Measurements from ENCODE around the gene FZD8.

Gene FZD8

DNA sequence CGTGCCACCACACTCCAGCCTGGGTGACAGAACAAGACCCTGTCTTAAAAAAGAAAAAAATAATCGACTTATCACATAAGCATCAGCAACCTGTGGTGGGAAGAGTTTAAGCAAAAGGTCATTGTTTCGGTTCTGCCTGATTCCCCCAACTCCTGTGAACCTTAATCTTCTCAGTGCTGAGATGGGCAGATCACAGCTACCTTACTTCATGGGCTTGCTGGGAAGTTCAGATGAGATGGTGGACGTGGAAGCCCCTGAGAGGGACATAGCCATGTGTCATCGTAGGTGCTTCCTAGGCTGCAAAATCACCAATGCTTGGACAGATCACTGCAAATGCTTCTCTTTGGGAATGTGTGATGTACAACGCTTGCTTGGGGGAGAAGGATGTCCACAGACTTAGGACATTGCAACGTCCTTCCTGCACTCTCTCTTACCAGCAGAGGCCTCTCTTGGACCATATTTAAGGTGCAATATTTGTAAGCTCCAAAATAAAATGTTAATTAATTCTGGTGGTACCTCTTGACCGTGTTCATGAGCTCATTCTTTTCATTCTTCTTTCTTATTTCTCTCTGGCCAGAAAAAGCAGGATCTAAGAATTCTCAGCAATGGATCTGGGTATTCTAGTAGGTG is 28.4 kb downstream of the FZD8 start:
- DNase-seq, result no peak
- TF ChIP-seq, protein P1, sequence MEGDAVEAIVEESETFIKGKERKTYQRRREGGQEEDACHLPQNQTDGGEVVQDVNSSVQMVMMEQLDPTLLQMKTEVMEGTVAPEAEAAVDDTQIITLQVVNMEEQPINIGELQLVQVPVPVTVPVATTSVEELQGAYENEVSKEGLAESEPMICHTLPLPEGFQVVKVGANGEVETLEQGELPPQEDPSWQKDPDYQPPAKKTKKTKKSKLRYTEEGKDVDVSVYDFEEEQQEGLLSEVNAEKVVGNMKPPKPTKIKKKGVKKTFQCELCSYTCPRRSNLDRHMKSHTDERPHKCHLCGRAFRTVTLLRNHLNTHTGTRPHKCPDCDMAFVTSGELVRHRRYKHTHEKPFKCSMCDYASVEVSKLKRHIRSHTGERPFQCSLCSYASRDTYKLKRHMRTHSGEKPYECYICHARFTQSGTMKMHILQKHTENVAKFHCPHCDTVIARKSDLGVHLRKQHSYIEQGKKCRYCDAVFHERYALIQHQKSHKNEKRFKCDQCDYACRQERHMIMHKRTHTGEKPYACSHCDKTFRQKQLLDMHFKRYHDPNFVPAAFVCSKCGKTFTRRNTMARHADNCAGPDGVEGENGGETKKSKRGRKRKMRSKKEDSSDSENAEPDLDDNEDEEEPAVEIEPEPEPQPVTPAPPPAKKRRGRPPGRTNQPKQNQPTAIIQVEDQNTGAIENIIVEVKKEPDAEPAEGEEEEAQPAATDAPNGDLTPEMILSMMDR (IDR thresholded peaks at IDR 0.05; ENCODE audit: low read depth, low read length), result peak; percentile 20; the same call in 1 of the 2 replicates
- no peak overlapping the region for H3K4me3 ChIP-seq (ENCODE audit: low read depth, low read length)
- H3K36me3 ChIP-seq, result no peaks in the 10 kb centered on the region
- no peaks in the 10 kb centered on the region for H3K27me3 ChIP-seq
- no peaks in the 10 kb centered on the region for H3K4me1 ChIP-seq
- H3K9me3 ChIP-seq, result no peaks in the 10 kb centered on the region

DNA sequence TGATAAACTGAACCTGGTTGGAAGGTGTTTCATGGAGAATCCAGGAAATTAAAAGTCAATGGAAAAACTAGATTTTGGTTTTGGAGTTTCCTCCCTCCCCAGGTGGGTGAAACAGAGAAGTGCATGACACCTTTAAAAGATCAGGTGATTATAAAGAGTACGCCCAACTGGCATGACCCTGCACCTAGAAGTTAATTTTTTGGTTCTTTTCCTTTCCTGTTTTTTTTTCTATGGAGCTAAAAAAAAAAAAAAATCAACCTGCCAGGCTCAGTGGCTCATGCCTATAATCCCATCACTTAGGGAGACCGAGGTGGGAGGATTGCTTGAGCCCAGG is 29.0 kb downstream of the FZD8 start:
- no peaks in the 10 kb centered on the region for H3K4me1 ChIP-seq
- H3K27me3 ChIP-seq, result peaks cover 1% of the 10 kb centered on the region
- DNase-seq, result no peak
- TF ChIP-seq, protein P1 (IDR thresholded peaks at IDR 0.05; ENCODE audit: low read depth, low read length), result no peak
- H3K4me3 ChIP-seq (ENCODE audit: low read depth, low read length), result no peak overlapping the region
- no peaks in the 10 kb centered on the region for H3K9me3 ChIP-seq
- H3K36me3 ChIP-seq, result no peaks in the 10 kb centered on the region

DNA sequence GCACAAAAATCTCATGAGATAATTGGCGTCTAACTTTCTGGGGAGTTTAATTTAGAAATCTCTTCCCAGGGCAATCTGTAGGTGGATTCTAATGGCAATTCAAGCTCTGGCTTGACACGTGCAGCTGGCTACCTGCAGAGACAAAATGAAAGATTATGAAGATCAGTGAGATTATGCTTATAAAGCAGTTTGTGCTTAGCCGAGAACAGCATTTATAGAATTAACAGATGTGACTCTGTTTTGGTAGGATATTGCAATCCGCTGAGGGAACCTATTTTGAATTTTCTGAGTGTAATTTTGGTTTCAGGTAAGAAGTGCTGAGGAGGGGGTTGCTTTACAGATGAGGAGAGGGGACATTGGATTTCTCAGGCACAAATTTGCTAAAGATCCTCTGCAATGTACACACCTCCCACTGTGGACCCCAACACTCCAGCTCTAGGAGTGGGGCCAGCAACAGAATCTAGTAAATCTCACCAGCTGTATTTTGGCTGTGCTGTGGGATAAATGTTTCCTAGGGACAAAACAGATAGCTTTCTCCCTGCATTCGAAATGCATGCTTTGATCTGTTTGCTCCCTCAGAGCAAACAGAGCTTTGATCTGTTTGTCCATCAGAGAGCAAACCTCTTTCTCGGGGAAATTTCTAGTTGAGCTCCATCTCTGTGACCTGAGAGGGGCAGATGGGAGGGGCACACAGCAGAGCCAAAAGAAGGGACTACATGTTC is 29.6 kb downstream of the FZD8 start:
- Histone ChIP-seq H3K4me3 (ENCODE audit: low read depth, low read length) (no peak overlapping the region), H3K36me3 (no peaks in the 10 kb centered on the region), H3K4me1 (no peaks in the 10 kb centered on the region), H3K9me3 (no peaks in the 10 kb centered on the region), H3K27me3 (peaks cover 6% of the 10 kb centered on the region)
- no peak for DNase-seq
- TF ChIP-seq, protein P1 (IDR thresholded peaks at IDR 0.05; ENCODE audit: low read depth, low read length), result no peak

- TF ChIP-seq, protein P1 (IDR thresholded peaks at IDR 0.05; ENCODE audit: low read depth, low read length), result no peak
- H3K36me3 ChIP-seq, result no peaks in the 10 kb centered on the region
- peaks cover 13% of the 10 kb centered on the region for H3K27me3 ChIP-seq
- no peak for DNase-seq
- H3K9me3 ChIP-seq, result no peaks in the 10 kb centered on the region
- no peak overlapping the region for H3K4me3 ChIP-seq (ENCODE audit: low read depth, low read length)
- H3K4me1 ChIP-seq, result no peaks in the 10 kb centered on the region
These were observed 30.3 kb downstream of the FZD8 start for GRCh38 chr10:35611750-35612149.

- DNase-seq, result no peak
- Histone ChIP-seq H3K9me3 (no peaks in the 10 kb centered on the region), H3K27me3 (peaks cover 21% of the 10 kb centered on the region), H3K4me3 (ENCODE audit: low read depth, low read length) (peak overlapping the region; percentile 37), H3K4me1 (no peaks in the 10 kb centered on the region), H3K36me3 (no peaks in the 10 kb centered on the region)
- TF ChIP-seq, protein P1 (IDR thresholded peaks at IDR 0.05; ENCODE audit: low read depth, low read length), result no peak
These were observed 33.8 kb downstream of the FZD8 start for GRCh38 chr10:35608328-35608672.

Measured in BE2C (cell line).